Body of pancreas (tissue), 4 donors: Measurements from ENCODE around the gene RAB6A.

Experiments
- POLR2A ChIP-seq, 3 donors: fragments of 450-650 bp; IDR thresholded peaks; one replicate each; pipeline ENCODE4 v1.6.1; 2016; ENCODE audit warnings: antibody characterized with exemption in 3 of 3, mild to moderate bottlenecking in 2 of 3
- TF ChIP-seq, protein P1 (sequence below), 7 experiments: fragments of 450-650 bp in 4 of 7; fragments of 200-600 bp in 3 of 7; sonication (generic) in 3 of 7; IDR thresholded peaks; one replicate each; pipeline ENCODE4 v1.5.1; 2016 to 2019; ENCODE audit warnings: antibody characterized with exemption in 7 of 7

DNA sequence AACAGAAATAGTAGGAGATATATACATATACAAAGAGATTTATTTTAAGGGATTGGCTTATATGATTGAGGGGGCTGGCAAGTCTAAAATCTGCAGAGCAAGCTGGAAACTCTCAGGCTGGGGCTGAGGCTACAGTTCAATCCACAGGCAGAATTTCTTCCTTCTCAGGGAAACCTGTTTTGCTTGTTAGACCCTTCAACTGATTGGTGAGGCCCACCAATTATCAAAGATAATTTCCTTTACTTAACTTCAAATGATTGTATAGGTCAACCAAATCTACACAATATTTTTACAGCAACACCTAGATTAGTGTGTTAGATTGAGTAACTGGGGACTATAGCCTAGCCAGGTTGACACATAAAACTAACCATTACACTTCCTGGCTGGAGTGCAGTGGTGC is 119.2 kb downstream of the RAB6A start:
- TF ChIP-seq, protein P1, sequence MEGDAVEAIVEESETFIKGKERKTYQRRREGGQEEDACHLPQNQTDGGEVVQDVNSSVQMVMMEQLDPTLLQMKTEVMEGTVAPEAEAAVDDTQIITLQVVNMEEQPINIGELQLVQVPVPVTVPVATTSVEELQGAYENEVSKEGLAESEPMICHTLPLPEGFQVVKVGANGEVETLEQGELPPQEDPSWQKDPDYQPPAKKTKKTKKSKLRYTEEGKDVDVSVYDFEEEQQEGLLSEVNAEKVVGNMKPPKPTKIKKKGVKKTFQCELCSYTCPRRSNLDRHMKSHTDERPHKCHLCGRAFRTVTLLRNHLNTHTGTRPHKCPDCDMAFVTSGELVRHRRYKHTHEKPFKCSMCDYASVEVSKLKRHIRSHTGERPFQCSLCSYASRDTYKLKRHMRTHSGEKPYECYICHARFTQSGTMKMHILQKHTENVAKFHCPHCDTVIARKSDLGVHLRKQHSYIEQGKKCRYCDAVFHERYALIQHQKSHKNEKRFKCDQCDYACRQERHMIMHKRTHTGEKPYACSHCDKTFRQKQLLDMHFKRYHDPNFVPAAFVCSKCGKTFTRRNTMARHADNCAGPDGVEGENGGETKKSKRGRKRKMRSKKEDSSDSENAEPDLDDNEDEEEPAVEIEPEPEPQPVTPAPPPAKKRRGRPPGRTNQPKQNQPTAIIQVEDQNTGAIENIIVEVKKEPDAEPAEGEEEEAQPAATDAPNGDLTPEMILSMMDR (IDR thresholded peaks at IDR 0.05) = no peak
- TF ChIP-seq POLR2A (IDR thresholded peaks at IDR 0.05) = no peak
